ENCODE data around the gene KRTAP4-8.
"Not testable (repeated sequence)": the region's sequence is repeated elsewhere in the genome, so short reads cannot be mapped to it uniquely, and the experiment has no call there.

Gene KRTAP4-8

GRCh38 chr17:41098042-41098441 lies at the start of gene KRTAP4-8:
KRTAP4-8 (minus strand) TSS chr17:41098142; CDS start chr17:41098084, 58 bp downstream.
- no peak for DNase-seq

- no peak for DNase-seq
Observed at GRCh38 chr17:41145261-41145660, 47.3 kb upstream of the KRTAP4-8 start.

GRCh38 chr17:41144846-41145245 lies 46.9 kb upstream of the KRTAP4-8 start:
- DNase-seq: no peak

GRCh38 chr17:41141361-41141760 lies 43.4 kb upstream of the KRTAP4-8 start:
- no peak for DNase-seq

- DNase-seq: no peak
Observed at GRCh38 chr17:41140360-41141131, 42.6 kb upstream of the KRTAP4-8 start, which contains the start of gene KRTAP4-6. KRTAP4-6 (minus strand) TSS chr17:41140544; CDS start chr17:41140487, 57 bp downstream.

- DNase-seq: not testable (repeated sequence)
Observed at GRCh38 chr17:41139865-41140264, 41.9 kb upstream of the KRTAP4-8 start.

- no peak for DNase-seq
Observed at GRCh38 chr17:41133880-41134735, 36.2 kb upstream of the KRTAP4-8 start.

- no peak for DNase-seq
Observed at GRCh38 chr17:41131979-41132378, 34.0 kb upstream of the KRTAP4-8 start.

GRCh38 chr17:41127371-41127770 lies 29.4 kb upstream of the KRTAP4-8 start:
- DNase-seq: no peak

- DNase-seq: no peak
Observed at GRCh38 chr17:41126412-41126811, 28.5 kb upstream of the KRTAP4-8 start.

- DNase-seq: no peak
Observed at GRCh38 chr17:41125064-41125463, 27.1 kb upstream of the KRTAP4-8 start.

GRCh38 chr17:41123991-41124371 lies 26.0 kb upstream of the KRTAP4-8 start, which contains the start of gene KRTAP4-12:
KRTAP4-12 (minus strand) TSS chr17:41124182; CDS start chr17:41124122, 60 bp downstream.
- not testable (repeated sequence) for DNase-seq

GRCh38 chr17:41123292-41123990 lies 25.5 kb upstream of the KRTAP4-8 start:
- not testable (repeated sequence) for DNase-seq

- DNase-seq: no peak
Observed at GRCh38 chr17:41121742-41122141, 23.8 kb upstream of the KRTAP4-8 start.

- DNase-seq: not testable (repeated sequence)
Observed at GRCh38 chr17:41119696-41120690, 22.1 kb upstream of the KRTAP4-8 start.

- no peak for DNase-seq
Observed at GRCh38 chr17:41118721-41119120, 20.8 kb upstream of the KRTAP4-8 start.

- not testable (repeated sequence) for DNase-seq
Observed at GRCh38 chr17:41117846-41118386, 20.0 kb upstream of the KRTAP4-8 start, which contains the start of gene KRTAP4-11. KRTAP4-11 (minus strand) TSS chr17:41118373; CDS start chr17:41118315, 58 bp downstream.

- no peak for DNase-seq
Observed at GRCh38 chr17:41116297-41116696, 18.4 kb upstream of the KRTAP4-8 start.

- no peak for DNase-seq
Observed at GRCh38 chr17:41111151-41111885, 13.4 kb upstream of the KRTAP4-8 start.

GRCh38 chr17:41108728-41109386 lies 10.9 kb upstream of the KRTAP4-8 start:
- DNase-seq: not testable (repeated sequence)
